Gastrocnemius medialis (tissue), 4 donors: ENCODE measurements around the gene KLB. TPM values are rescaled to one million over a fixed set of nuclear protein-coding genes. Genes with fewer than 3 reads are reported as not detected.
A peak's percentile ranks its signal among the peaks of the same experiment; 100 is the strongest.
"Not testable (repeated sequence)": the region's sequence is repeated elsewhere in the genome, so short reads cannot be mapped to it uniquely, and the experiment has no call there.

Experiments
- ATAC-seq, 2 donors: fragments of 150-250 bp; one replicate each; pipeline ENCODE4 v1.9.1; 2016
- DNase-seq, 2 donors: peaks; one replicate each; pipeline ENCODE4 v3.0.0-alpha.2; 2019
- H3K27ac ChIP-seq, 4 donors: fragments of 200-600 bp; sonication (generic); 1 replicate in 1 of 4; 2 replicates in 3 of 4; pipeline ENCODE4 v1.5.1; 2016 to 2018; ENCODE audit warnings: mild to moderate bottlenecking in 2 of 4, moderate library complexity in 1 of 4
- H3K27me3 ChIP-seq, 3 donors: fragments of 200-600 bp; sonication (generic) in 2 of 3; 1 replicate in 1 of 3; 2 replicates in 2 of 3; pipeline versions ENCODE4 v1.5.1 to v1.6.0; 2016 to 2019; ENCODE audit warnings: mild to moderate bottlenecking in 1 of 3, moderate library complexity in 1 of 3
- H3K36me3 ChIP-seq, 2 donors: fragments of 200-600 bp; sonication (generic) in 1 of 2; one replicate each; pipeline ENCODE4 v1.5.1; 2017 to 2018
- H3K4me1 ChIP-seq, 2 donors: fragments of 200-600 bp; sonication (generic) in 1 of 2; one replicate each; pipeline ENCODE4 v1.5.1; 2016 to 2017; ENCODE audit warnings: mild to moderate bottlenecking in 2 of 2
- H3K4me3 ChIP-seq, 4 donors: fragments of 200-600 bp; sonication (generic) in 3 of 4; 1 replicate in 1 of 4; 2 replicates in 3 of 4; pipeline ENCODE4 v1.5.1; 2016 to 2019; ENCODE audit warnings: mild to moderate bottlenecking in 2 of 4
- H3K9me3 ChIP-seq, 3 donors: fragments of 200-600 bp; sonication (generic) in 2 of 3; 1 replicate in 1 of 3; 2 replicates in 2 of 3; pipeline ENCODE4 v1.5.1; 2016 to 2019
- CTCF ChIP-seq, 5 experiments: fragments of 450-650 bp in 3 of 5; fragments of 200-600 bp in 2 of 5; sonication (generic) in 2 of 5; IDR thresholded peaks in 4 of 5; conservative IDR thresholded peaks in 1 of 5; 1 replicate in 4 of 5; 2 replicates in 1 of 5; pipeline ENCODE4 v1.5.1; 2016 to 2019; ENCODE audit warnings: antibody characterized with exemption in 5 of 5, mild to moderate bottlenecking in 3 of 5, moderate library complexity in 3 of 5
- POLR2A ChIP-seq, 2 donors: fragments of 450-650 bp; IDR thresholded peaks; one replicate each; pipeline ENCODE4 v1.6.1; 2017; ENCODE audit warnings: antibody characterized with exemption in 2 of 2, mild to moderate bottlenecking in 2 of 2, moderate library complexity in 2 of 2
- in situ Hi-C, 4 donors: fragments of 200-750 bp; cut with MboI; loops; one replicate each; pipeline versions ENCODE4 v1.15.0 to v1.8.0; 2017; ENCODE audit warnings: low sequenced_read_pairs in 4 of 4
- intact Hi-C: fragments of 100-400 bp; cut with DNase I; formaldehyde crosslinking; loops from one replicate; pipeline ENCODE4 v1.15.1; 2023; ENCODE audit warnings: low total_unique reads
- total RNA-seq, 4 donors: library from RNA; depleted of rRNA; stranded (reverse); fragments of >200 nt; gene quantifications; one replicate each; pipeline versions ENCODE4 v1.1.0 to v1.2.3, GENCODE V29; 2016

The KLB gene
- total RNA-seq, 4 donors from 2014 or later: 0.13 TPM; not detected in 3

- intact Hi-C loops (no loop called here), in situ Hi-C loops (loop anchor here in 3 of 4 donors (25.0 kb wide), 2 partner anchors 184 to 859 kb away; partner anchors contain the start of gene SMIM14 (in 2 of the 3))
- Histone ChIP-seq H3K4me3 (no peak overlapping the region), H3K27ac (no peak overlapping the region), H3K4me1 (peaks cover 13 to 16% of the 10 kb centered on the region in 2 donors), H3K27me3 (no peaks in the 10 kb centered on the region), H3K36me3 (peaks cover 3 to 86% of the 10 kb centered on the region in 2 donors), H3K9me3 (no peaks in the 10 kb centered on the region)
- no peak for TF ChIP-seq POLR2A (IDR thresholded peaks at IDR 0.05)
- DNase-seq (no peak), ATAC-seq (no peak)
Observed at GRCh38 chr4:39452860-39453587, 46.3 kb downstream of the KLB start.

GRCh38 chr4:39453738-39454137, 47.0 kb downstream of the KLB start:
- H3K27ac ChIP-seq: no peak overlapping the region
- H3K36me3 ChIP-seq: peaks cover 3 to 82% of the 10 kb centered on the region in 2 donors
- intact Hi-C loops: no loop called here
- H3K9me3 ChIP-seq: no peaks in the 10 kb centered on the region
- peaks cover 13 to 16% of the 10 kb centered on the region in 2 donors for H3K4me1 ChIP-seq
- ATAC-seq: no peak
- in situ Hi-C loops: loop anchor here in 3 of 4 donors (25.0 kb wide), 2 partner anchors 184 to 859 kb away; partner anchors contain the start of gene SMIM14 (in 2 of the 3)
- DNase-seq: no peak
- H3K27me3 ChIP-seq: no peaks in the 10 kb centered on the region
- no peak overlapping the region for H3K4me3 ChIP-seq
- no peak for TF ChIP-seq CTCF (IDR thresholded peaks at IDR 0.05 in 4 of 5, conservative IDR thresholded peaks at IDR 0.05 in 1 of 5)
- TF ChIP-seq POLR2A (IDR thresholded peaks at IDR 0.05): no peak

GRCh38 chr4:39455486-39455885, 48.8 kb downstream of the KLB start:
- Histone ChIP-seq H3K4me3 (no peak overlapping the region), H3K36me3 (peaks cover 3 to 70% of the 10 kb centered on the region in 2 donors), H3K9me3 (no peaks in the 10 kb centered on the region), H3K27ac (no peak overlapping the region), H3K4me1 (peaks cover 19 to 21% of the 10 kb centered on the region in 2 donors), H3K27me3 (no peaks in the 10 kb centered on the region)
- no peak for ATAC-seq
- intact Hi-C loops (loop anchor here (5.0 kb wide), 2 partner anchors 88 to 602 kb away; partner anchors contain the start of genes N4BP2 and RFC1), in situ Hi-C loops (loop anchor here in 3 of 4 donors (25.0 kb wide), 2 partner anchors 182 to 857 kb away; partner anchors contain the start of gene SMIM14 (in 2 of the 3))
- TF ChIP-seq CTCF (IDR thresholded peaks at IDR 0.05 in 4 of 5, conservative IDR thresholded peaks at IDR 0.05 in 1 of 5) (no peak), POLR2A (IDR thresholded peaks at IDR 0.05) (no peak)
- no peak for DNase-seq

- peaks cover 3 to 55% of the 10 kb centered on the region in 2 donors for H3K36me3 ChIP-seq
- H3K4me1 ChIP-seq: peaks cover 19 to 21% of the 10 kb centered on the region in 2 donors
- H3K9me3 ChIP-seq: no peaks in the 10 kb centered on the region
- no peak for TF ChIP-seq POLR2A (IDR thresholded peaks at IDR 0.05)
- TF ChIP-seq CTCF (IDR thresholded peaks at IDR 0.05 in 4 of 5, conservative IDR thresholded peaks at IDR 0.05 in 1 of 5): no peak
- peak overlapping the region; percentile 86 to 97 (median 90) for H3K4me3 ChIP-seq
- ATAC-seq (no peak), DNase-seq (no peak)
- in situ Hi-C loops (loop anchor here in 3 of 4 donors (25.0 kb wide), 2 partner anchors 180 to 855 kb away; partner anchors contain the start of gene SMIM14 (in 2 of the 3)), intact Hi-C loops (loop anchor here (5.0 kb wide), 2 partner anchors 90 to 600 kb away; partner anchors contain the start of genes N4BP2 and RFC1)
- H3K27ac ChIP-seq: peak overlapping the region; percentile 90 to 97 (median 95)
- no peaks in the 10 kb centered on the region for H3K27me3 ChIP-seq
Observed at GRCh38 chr4:39456946-39457763, 50.4 kb downstream of the KLB start.

- H3K4me3 ChIP-seq: peak overlapping the region; percentile 86 to 97 (median 90)
- in situ Hi-C loops (loop anchor here in 3 of 4 donors (25.0 kb wide), 2 partner anchors 179 to 854 kb away; partner anchors contain the start of gene SMIM14 (in 2 of the 3)), intact Hi-C loops (loop anchor here (1.0 to 5.0 kb wide), 7 partner anchors 69 to 599 kb away; partner anchors contain the start of genes N4BP2, RFC1, SMIM14 and UBE2K)
- H3K27me3 ChIP-seq, H3K9me3 ChIP-seq, DNase-seq: not testable (repeated sequence)
- peaks cover 19 to 21% of the 10 kb centered on the region in 2 donors for H3K4me1 ChIP-seq
- H3K27ac ChIP-seq: peak overlapping the region; percentile 90 to 97 (median 95)
- H3K36me3 ChIP-seq: peaks cover 3 to 54% of the 10 kb centered on the region in 2 donors
- peak in 1 of 2 donors; percentile 1 for ATAC-seq
Observed at GRCh38 chr4:39458161-39458504, 51.4 kb downstream of the KLB start.
